Suprapubic skin (tissue), 4 donors: Measurements from ENCODE around the gene PHKB.

Experiments used
- EP300 ChIP-seq: sonication (generic); formaldehyde crosslinking; IDR thresholded peaks from one replicate; pipeline ENCODE4 v1.6.1; 2017; ENCODE audit warnings: antibody characterized with exemption
- POLR2A ChIP-seq, 2 donors: fragments of 450-650 bp; IDR thresholded peaks; one replicate each; pipeline ENCODE4 v1.6.1; 2017; ENCODE audit warnings: antibody characterized with exemption in 2 of 2, mild to moderate bottlenecking in 2 of 2, moderate library complexity in 2 of 2
- POLR2AphosphoS5 ChIP-seq, 3 donors: sonication (generic); formaldehyde crosslinking; IDR thresholded peaks; one replicate each; pipeline ENCODE4 v1.6.1; 2017; ENCODE audit warnings: antibody characterized with exemption in 3 of 3
- TF ChIP-seq, protein P1 (sequence below), 2 donors: fragments of 200-600 bp in 1 of 2; fragments of 450-650 bp in 1 of 2; sonication (generic) in 1 of 2; IDR thresholded peaks; one replicate each; pipeline ENCODE4 v1.5.1; 2016 to 2019; ENCODE audit warnings: antibody characterized with exemption in 2 of 2, mild to moderate bottlenecking in 1 of 2, moderate library complexity in 1 of 2

DNA sequence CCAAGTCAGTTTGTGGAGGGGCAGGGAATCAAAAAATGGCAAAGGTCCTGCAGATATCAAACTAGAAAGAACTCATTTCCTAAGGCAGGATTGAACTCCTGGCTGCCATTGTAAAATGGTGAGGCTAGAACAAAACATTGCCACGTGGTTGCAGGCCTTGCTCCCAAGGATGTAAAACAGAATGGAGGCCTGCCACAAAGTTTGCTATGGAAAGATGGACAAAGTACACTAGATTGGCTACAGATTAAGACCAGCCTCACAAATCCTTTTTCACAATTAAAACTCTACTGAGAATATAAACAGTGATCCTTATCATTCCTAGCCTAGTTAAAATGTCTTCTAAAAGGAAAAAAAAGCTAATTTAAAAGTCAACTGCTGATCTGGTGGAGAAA, 30.9 kb downstream of the PHKB start:
- TF ChIP-seq, protein P1, sequence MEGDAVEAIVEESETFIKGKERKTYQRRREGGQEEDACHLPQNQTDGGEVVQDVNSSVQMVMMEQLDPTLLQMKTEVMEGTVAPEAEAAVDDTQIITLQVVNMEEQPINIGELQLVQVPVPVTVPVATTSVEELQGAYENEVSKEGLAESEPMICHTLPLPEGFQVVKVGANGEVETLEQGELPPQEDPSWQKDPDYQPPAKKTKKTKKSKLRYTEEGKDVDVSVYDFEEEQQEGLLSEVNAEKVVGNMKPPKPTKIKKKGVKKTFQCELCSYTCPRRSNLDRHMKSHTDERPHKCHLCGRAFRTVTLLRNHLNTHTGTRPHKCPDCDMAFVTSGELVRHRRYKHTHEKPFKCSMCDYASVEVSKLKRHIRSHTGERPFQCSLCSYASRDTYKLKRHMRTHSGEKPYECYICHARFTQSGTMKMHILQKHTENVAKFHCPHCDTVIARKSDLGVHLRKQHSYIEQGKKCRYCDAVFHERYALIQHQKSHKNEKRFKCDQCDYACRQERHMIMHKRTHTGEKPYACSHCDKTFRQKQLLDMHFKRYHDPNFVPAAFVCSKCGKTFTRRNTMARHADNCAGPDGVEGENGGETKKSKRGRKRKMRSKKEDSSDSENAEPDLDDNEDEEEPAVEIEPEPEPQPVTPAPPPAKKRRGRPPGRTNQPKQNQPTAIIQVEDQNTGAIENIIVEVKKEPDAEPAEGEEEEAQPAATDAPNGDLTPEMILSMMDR (IDR thresholded peaks at IDR 0.05), result no peak
- TF ChIP-seq POLR2A (IDR thresholded peaks at IDR 0.05) (no peak), POLR2AphosphoS5 (IDR thresholded peaks at IDR 0.05) (no peak), EP300 (no peak)
